WTC11 (cell line): Measurements from ENCODE around the gene NAA80. TPM values are rescaled to one million over a fixed set of nuclear protein-coding genes. Genes with fewer than 3 reads are reported as not detected.

Experiments
- AFF4 ChIP-seq: sonication (generic); formaldehyde crosslinking; IDR thresholded peaks from 2 replicates; pipeline ENCODE4 v1.8.1; 2023; ENCODE audit warnings: mild to moderate bottlenecking, missing genetic modification reagents, borderline replicate concordance
- CREM ChIP-seq: sonication (generic); formaldehyde crosslinking; IDR thresholded peaks from 2 replicates; pipeline ENCODE4 v1.8.1; 2022; ENCODE audit warnings: mild to moderate bottlenecking, missing genetic modification reagents, moderate library complexity
- CTCF ChIP-seq: fragments of 200-600 bp; IDR thresholded peaks from 2 replicates; pipeline ENCODE4 v1.8.0; 2022; ENCODE audit warnings: antibody characterized with exemption
- FOXP1 ChIP-seq: sonication (generic); formaldehyde crosslinking; IDR thresholded peaks from 2 replicates; pipeline ENCODE4 v1.8.0; 2022; ENCODE audit warnings: missing genetic modification reagents, mild to moderate bottlenecking, moderate library complexity, borderline replicate concordance
- FOXP4 ChIP-seq: sonication (generic); formaldehyde crosslinking; IDR thresholded peaks from 2 replicates; pipeline ENCODE4 v1.8.0; 2022; ENCODE audit warnings: mild to moderate bottlenecking, missing genetic modification reagents
- HMGXB4 ChIP-seq: sonication (generic); formaldehyde crosslinking; IDR thresholded peaks from 2 replicates; pipeline ENCODE4 v1.8.1; 2023; ENCODE audit warnings: mild to moderate bottlenecking, moderate library complexity, missing genetic modification reagents
- JAZF1 ChIP-seq: fragments of 250-450 bp; sonication (Bioruptor Pico); IDR thresholded peaks from 2 replicates; pipeline ENCODE4 v1.9.0; 2021; ENCODE audit warnings: moderate library complexity, mild to moderate bottlenecking, inconsistent platforms
- MAX ChIP-seq: sonication (generic); formaldehyde crosslinking; IDR thresholded peaks from 2 replicates; pipeline ENCODE4 v1.8.0; 2022; ENCODE audit warnings: mild to moderate bottlenecking, missing genetic modification reagents
- MLX ChIP-seq: sonication (generic); formaldehyde crosslinking; IDR thresholded peaks from 2 replicates; pipeline ENCODE4 v1.8.1; 2023; ENCODE audit warnings: mild to moderate bottlenecking, missing genetic modification reagents, moderate library complexity
- NFE2L1 ChIP-seq: sonication (generic); formaldehyde crosslinking; IDR thresholded peaks from 2 replicates; pipeline ENCODE4 v1.8.1; 2023; ENCODE audit warnings: missing genetic modification reagents
- PREB ChIP-seq: sonication (generic); formaldehyde crosslinking; IDR thresholded peaks from 2 replicates; pipeline ENCODE4 v1.8.1; 2022; ENCODE audit warnings: mild to moderate bottlenecking, missing genetic modification reagents, moderate library complexity, borderline replicate concordance
- SMAD3 ChIP-seq: sonication (generic); formaldehyde crosslinking; IDR thresholded peaks from 2 replicates; pipeline ENCODE4 v1.8.0; 2022; ENCODE audit warnings: missing genetic modification reagents, mild to moderate bottlenecking, borderline replicate concordance
- SOX15 ChIP-seq: fragments of 250-450 bp; sonication (Bioruptor Pico); IDR thresholded peaks from 2 replicates; pipeline ENCODE4 v1.9.0; 2021; ENCODE audit warnings: mild to moderate bottlenecking
- SP1 ChIP-seq: sonication (generic); formaldehyde crosslinking; conservative IDR thresholded peaks from 2 replicates; pipeline ENCODE4 v1.8.1; 2022; ENCODE audit warnings: missing genetic modification reagents
- TEAD1 ChIP-seq: sonication (generic); formaldehyde crosslinking; IDR thresholded peaks from 2 replicates; pipeline ENCODE4 v1.8.0; 2022; ENCODE audit warnings: mild to moderate bottlenecking, missing genetic modification reagents
- ZBTB21 ChIP-seq: sonication (generic); formaldehyde crosslinking; IDR thresholded peaks from 2 replicates; pipeline ENCODE4 v1.8.1; 2023; ENCODE audit warnings: mild to moderate bottlenecking, missing genetic modification reagents, borderline replicate concordance
- ZNF263 ChIP-seq: sonication (generic); formaldehyde crosslinking; IDR thresholded peaks from 2 replicates; pipeline ENCODE4 v1.8.1; 2022; ENCODE audit warnings: low read depth, mild to moderate bottlenecking, moderate library complexity, missing genetic modification reagents
- ZNF281 ChIP-seq: sonication (generic); formaldehyde crosslinking; IDR thresholded peaks from 2 replicates; pipeline ENCODE4 v1.8.0; 2023; ENCODE audit warnings: mild to moderate bottlenecking, missing genetic modification reagents
- ZNF396 ChIP-seq: fragments of 250-450 bp; sonication (Bioruptor Pico); IDR thresholded peaks from 2 replicates; pipeline ENCODE4 v1.8.0; 2021; ENCODE audit warnings: mild to moderate bottlenecking, moderate library complexity, borderline replicate concordance
- ZNF416 ChIP-seq: fragments of 250-450 bp; sonication (Bioruptor Pico); IDR thresholded peaks from 2 replicates; pipeline ENCODE4 v1.9.0; 2021; ENCODE audit warnings: mild to moderate bottlenecking, inconsistent platforms
- ZNF671 ChIP-seq: fragments of 250-450 bp; sonication (Bioruptor Pico); IDR thresholded peaks from 2 replicates; pipeline ENCODE4 v1.8.0; 2021; ENCODE audit warnings: mild to moderate bottlenecking
- total RNA-seq: library from RNA; stranded (reverse); gene quantifications from 3 replicates; pipeline ENCODE4 v1.2.3, GENCODE V29; 2021

The NAA80 gene
- total RNA-seq, 1 experiment from 2014 or later: 17.3 TPM

GRCh38 chr3:50321336-50322114 lies 22.3 kb upstream of the NAA80 start (continued):
- TF ChIP-seq FOXP4 (no peak; the same call in 1 of the 2 replicates), MLX (CRISPR knock-in tag) (no peak), JAZF1 (CRISPR knock-in tag) (no peak), NFE2L1 (CRISPR knock-in tag) (peak; percentile 25; the same call in 1 of the 2 replicates), SMAD3 (CRISPR knock-in tag) (peak; percentile 73; the same call in 1 of the 2 replicates), AFF4 (no peak), ZNF416 (CRISPR knock-in tag) (no peak), FOXP1 (peak; percentile 15; the same call in 1 of the 2 replicates), ZNF396 (no peak), ZNF281 (CRISPR knock-in tag) (0 out of 2 replicates have a peak, but pooled peaks have one; percentile 56), ZBTB21 (CRISPR knock-in tag) (no peak), SP1 (CRISPR knock-in tag) (peak; percentile 88), PREB (CRISPR knock-in tag) (no peak), SOX15 (CRISPR knock-in tag) (no peak), ZNF671 (CRISPR knock-in tag) (0 out of 2 replicates have a peak, but pooled peaks have one; percentile 70), ZNF263 (0 out of 2 replicates have a peak, but pooled peaks have one; percentile 10), TEAD1 (CRISPR knock-in tag) (no peak), MAX (peak; percentile 28; the same call in 1 of the 2 replicates), CTCF (peak; percentile 56; the same call in 1 of the 2 replicates), HMGXB4 (CRISPR knock-in tag) (peak; percentile 65; the same call in 1 of the 2 replicates), CREM (peak; percentile 59; the same call in 1 of the 2 replicates)
